Measurements from ENCODE around the gene TRABD.

The TRABD gene

DNA sequence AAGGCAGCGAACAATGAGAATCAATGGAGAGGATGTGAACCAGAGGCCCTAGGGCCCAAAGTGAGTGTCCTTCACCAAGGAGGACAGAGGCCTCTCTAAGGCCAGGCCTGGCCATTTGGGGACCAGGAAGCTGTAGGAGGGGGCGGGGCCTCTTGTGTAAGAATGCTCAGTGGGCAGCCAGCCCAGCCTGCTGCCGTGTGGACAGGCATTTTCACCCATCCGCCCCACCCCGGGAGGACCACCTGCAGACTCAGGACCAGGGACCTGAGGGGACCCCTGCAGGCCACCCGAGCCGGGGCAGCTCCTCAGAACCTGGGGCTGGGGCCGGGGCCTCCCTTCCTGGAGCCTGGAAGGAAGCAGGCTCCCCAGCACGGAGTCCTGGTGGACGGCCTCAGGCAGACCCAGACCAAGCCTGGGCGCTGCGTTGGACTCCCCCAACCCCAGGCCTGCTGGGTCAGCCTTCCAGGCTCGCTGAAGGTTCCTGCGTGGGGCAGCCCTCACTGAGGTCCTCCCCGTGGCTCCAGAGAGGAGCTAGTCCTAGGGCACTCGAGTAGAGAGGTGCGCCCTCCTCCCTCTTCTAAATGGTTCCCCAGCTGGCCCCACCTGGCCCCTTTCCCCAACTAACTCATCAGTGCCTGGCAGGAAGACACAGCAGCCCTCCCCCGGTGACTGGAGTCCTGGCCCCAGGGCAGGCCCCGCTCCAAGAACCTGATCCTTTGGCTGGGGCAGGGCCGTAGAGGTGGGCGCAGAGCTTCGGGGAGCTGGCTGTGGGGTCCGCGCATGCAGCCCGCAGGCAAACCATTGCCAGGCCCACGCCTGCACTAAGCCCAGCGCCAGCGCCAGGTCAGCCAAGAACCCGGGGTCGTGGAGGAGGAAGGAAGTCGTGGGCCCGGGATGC, 1.5 kb upstream of the TRABD start:
- H3K27ac ChIP-seq = no peak overlapping the region
- TF ChIP-seq, protein P1, sequence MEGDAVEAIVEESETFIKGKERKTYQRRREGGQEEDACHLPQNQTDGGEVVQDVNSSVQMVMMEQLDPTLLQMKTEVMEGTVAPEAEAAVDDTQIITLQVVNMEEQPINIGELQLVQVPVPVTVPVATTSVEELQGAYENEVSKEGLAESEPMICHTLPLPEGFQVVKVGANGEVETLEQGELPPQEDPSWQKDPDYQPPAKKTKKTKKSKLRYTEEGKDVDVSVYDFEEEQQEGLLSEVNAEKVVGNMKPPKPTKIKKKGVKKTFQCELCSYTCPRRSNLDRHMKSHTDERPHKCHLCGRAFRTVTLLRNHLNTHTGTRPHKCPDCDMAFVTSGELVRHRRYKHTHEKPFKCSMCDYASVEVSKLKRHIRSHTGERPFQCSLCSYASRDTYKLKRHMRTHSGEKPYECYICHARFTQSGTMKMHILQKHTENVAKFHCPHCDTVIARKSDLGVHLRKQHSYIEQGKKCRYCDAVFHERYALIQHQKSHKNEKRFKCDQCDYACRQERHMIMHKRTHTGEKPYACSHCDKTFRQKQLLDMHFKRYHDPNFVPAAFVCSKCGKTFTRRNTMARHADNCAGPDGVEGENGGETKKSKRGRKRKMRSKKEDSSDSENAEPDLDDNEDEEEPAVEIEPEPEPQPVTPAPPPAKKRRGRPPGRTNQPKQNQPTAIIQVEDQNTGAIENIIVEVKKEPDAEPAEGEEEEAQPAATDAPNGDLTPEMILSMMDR (conservative IDR thresholded peaks at IDR 0.05) = no peak

DNA sequence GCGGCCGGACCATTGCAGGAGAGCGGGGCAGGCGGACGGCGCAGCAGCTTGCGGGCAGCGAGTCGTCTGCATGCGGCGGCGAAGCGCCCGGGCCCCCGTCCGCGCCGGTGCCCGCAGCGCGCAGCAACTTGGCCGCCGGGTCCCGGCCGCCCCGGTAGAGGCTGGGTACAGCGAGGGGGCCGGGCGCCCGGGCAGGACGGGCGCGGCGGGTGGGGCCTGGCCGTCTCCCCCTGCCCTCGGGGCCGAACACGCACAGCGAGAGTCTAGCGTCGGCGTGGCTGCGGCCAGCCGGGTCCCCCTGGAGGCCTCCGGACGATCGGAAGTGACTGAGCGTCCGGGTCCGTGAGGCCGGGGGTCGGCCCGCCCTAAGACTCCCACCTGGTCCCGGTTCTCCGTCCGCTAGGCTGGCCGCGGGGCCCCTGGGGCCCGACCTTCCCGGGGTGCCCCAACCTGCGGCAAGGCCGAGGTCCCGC, 775 bp upstream of the TRABD start:
- H3K27ac ChIP-seq = peak overlapping the region; percentile 27; the same call in 1 of the 2 replicates
- TF ChIP-seq, protein P1 (conservative IDR thresholded peaks at IDR 0.05) = no peak

DNA sequence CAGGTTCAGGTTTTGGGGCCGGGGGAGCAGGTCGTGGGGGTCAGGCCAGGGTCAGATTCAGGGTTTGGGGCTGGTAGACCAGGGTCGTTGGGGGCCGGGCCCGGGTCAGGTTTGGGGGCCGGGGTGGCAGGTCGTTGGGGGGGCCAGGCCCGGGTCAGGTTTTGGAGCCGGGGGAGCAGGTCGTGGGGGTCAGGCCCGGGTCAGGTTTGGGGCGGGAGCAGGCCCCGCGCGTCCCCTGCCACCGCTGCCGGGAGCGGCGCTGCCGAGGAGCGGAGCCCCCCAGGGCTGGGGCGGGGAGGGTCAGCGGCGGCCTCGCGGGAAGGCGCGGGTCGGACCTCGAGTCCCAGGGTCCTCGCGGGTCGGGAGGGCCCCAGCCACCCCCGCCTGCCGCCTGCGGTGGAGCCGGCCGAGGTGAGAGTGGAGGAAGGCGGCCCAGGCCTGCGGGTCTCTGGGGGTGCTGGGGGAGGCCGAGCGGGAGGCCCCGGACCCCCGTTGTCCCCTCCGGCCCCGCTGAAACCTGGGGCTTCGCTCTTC, 535 bp downstream of the TRABD start:
- TF ChIP-seq, protein P1 (conservative IDR thresholded peaks at IDR 0.05) = no peak
- peak overlapping the region; percentile 73; the same call in 1 of the 2 replicates for H3K27ac ChIP-seq

DNA sequence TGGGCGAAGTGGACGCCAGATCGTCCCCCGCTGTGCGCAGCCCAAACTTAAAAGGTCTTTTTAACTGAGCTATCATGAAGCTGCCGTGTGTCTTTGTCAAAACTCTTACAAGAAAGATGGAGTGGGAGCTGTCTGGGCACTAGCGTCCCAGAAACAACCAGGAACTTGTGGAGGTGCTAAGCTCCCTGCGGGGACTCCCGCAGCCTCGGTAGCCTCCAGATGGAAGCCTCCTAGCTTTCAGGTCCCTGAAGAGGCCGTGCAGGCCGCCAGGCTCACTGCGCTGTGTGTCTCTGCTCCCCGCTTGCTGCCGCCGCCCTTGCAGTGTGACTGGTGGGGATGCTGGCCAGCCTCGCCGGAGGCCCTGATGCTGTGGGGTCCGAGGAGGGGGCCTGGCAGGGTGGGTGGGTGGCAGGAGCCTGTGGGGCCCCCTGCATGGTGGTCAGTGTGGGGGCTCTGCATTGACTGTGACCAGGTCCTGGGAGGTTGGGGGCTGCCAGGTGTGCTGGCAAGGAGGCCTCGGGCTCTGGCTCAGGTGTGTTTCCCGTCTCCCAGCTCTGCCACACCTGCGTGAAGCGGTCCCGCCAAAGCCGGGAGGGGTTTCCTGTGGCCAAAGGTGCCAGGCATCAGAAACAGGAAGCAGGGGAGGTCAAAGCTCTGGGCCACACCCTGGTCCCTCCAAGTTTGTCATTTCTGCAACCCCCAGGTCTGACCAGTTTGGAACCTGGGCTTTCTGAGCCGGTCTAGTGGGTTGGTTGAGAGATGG, 1.2 kb downstream of the TRABD start:
- TF ChIP-seq, protein P1 (conservative IDR thresholded peaks at IDR 0.05) = no peak
- H3K27ac ChIP-seq = peak overlapping the region; percentile 73; the same call in 1 of the 2 replicates

DNA sequence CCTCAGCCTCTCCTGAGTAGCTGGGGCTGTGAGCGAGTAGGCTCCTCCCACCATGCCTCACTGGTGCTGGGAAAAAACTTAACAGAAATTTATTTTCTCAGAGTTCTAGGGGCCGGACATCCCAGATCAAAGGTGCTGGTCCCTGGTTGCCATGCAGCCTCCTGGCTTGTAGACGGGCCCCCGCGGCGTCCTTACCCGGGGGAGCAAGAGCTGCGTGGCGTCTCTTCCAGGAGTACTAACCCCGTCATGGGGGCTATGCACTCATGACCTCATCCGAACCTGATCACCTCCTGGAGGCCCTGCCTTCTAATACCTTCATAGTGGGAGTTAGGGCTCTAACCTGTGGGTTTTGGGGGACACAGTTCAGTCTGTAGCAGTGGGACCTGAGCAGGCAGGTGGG, 2.6 kb downstream of the TRABD start:
- H3K27ac ChIP-seq = peak overlapping the region; percentile 55; the same call in 1 of the 2 replicates
- TF ChIP-seq, protein P1 (conservative IDR thresholded peaks at IDR 0.05) = no peak

DNA sequence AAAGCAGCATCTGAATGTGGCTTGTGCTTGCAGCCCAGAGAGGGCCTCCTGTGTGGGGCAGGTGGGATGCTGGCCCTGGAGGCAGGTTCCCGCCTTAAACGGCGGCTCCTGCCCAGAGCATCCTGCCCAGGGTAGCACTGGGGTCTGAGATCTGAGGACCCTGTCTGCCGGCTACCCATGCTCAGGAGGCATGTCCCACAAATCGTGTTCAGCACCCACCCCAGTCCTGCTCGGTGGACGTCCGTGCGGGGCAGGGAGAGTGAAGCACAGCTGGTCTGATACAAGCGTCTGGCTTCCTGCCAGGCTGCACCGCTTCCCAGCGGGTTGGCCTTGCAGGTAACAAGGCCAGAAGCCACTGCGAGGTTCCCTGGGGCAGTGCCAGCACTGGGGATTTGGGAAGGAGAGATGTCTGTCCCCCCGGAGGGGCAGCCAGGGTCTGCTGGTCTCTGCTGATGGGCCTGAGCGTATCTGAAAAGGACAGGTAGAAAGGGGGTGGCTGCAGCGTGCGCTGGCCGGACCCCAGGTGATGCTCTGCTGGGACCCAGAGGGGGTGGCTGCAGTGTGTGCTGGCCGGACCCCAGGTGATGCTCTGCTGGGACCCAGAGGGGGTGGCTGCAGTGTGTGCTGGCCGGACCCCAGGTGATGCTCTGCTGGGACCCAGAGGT, 3.6 kb downstream of the TRABD start:
- peak overlapping the region; percentile 55 for H3K27ac ChIP-seq
- TF ChIP-seq, protein P1 (conservative IDR thresholded peaks at IDR 0.05) = no peak

All from VCaP (cell line).